Stimulated activated CD8-positive, alpha-beta memory T cell treated with anti-CD3 and anti-CD28 coated beads, Interleukin-4, amount 100 ng/mL, for 1 hour (primary cell): ENCODE measurements around the gene CCDC192.
"Not testable (repeated sequence)": the region's sequence is repeated elsewhere in the genome, so short reads cannot be mapped to it uniquely, and the experiment has no call there.

Experiments used
- DNase-seq, 2 donors: peaks; one replicate each; pipeline ENCODE4 v3.0.0-alpha.2; 2020; ENCODE audit warnings: low read depth in 2 of 2, low spot score in 1 of 2

CCDC192 gene

GRCh38 chr5:127702926-127703561 lies at the start of gene CCDC192:
CCDC192 (plus strand) TSS chr5:127703391; CDS start chr5:127703446, 55 bp downstream.
- no peak for DNase-seq

GRCh38 chr5:127656825-127657224 lies 46.4 kb upstream of the CCDC192 start:
- DNase-seq: no peak

GRCh38 chr5:127660047-127660733 lies 43.0 kb upstream of the CCDC192 start:
- no peak for DNase-seq

- DNase-seq: no peak
Measured at GRCh38 chr5:127664093-127664492, 39.1 kb upstream of the CCDC192 start.

GRCh38 chr5:127665641-127666040 lies 37.5 kb upstream of the CCDC192 start:
- no peak for DNase-seq

GRCh38 chr5:127666043-127666716 lies 37.0 kb upstream of the CCDC192 start:
- no peak for DNase-seq

- DNase-seq: no peak
Measured at GRCh38 chr5:127667926-127668325, 35.3 kb upstream of the CCDC192 start.

GRCh38 chr5:127671218-127671617 lies 32.0 kb upstream of the CCDC192 start:
- DNase-seq: no peak

- no peak for DNase-seq
Measured at GRCh38 chr5:127673117-127673800, 29.9 kb upstream of the CCDC192 start.

- DNase-seq: not testable (repeated sequence)
Measured at GRCh38 chr5:127676951-127677350, 26.2 kb upstream of the CCDC192 start.

- not testable (repeated sequence) for DNase-seq
Measured at GRCh38 chr5:127679691-127680330, 23.4 kb upstream of the CCDC192 start.

- no peak for DNase-seq
Measured at GRCh38 chr5:127680595-127680994, 22.6 kb upstream of the CCDC192 start.

GRCh38 chr5:127683008-127683407 lies 20.2 kb upstream of the CCDC192 start:
- DNase-seq: no peak

GRCh38 chr5:127684726-127685467 lies 18.3 kb upstream of the CCDC192 start:
- no peak for DNase-seq

GRCh38 chr5:127685662-127686061 lies 17.5 kb upstream of the CCDC192 start:
- DNase-seq: no peak

- DNase-seq: no peak
Measured at GRCh38 chr5:127686424-127686823, 16.8 kb upstream of the CCDC192 start.

- DNase-seq: no peak
Measured at GRCh38 chr5:127694518-127695171, 8.5 kb upstream of the CCDC192 start.

- no peak for DNase-seq
Measured at GRCh38 chr5:127695346-127695745, 7.8 kb upstream of the CCDC192 start.

GRCh38 chr5:127696683-127697082 lies 6.5 kb upstream of the CCDC192 start:
- DNase-seq: no peak
